ENCODE results near the gene EMP2.

GRCh38 chr16:10509534-10510025 is 70.8 kb downstream of the EMP2 start:
- TF ChIP-seq CTCF (IDR thresholded peaks at IDR 0.05) (peak; percentile 64 to 74 (median 70)), POLR2AphosphoS5 (IDR thresholded peaks at IDR 0.05; ENCODE audit: insufficient read depth in 1 of 2, low read depth in 1 of 2) (no peak), POLR2A (IDR thresholded peaks at IDR 0.05) (no peak)

Data from vagina (tissue), 2 donors.